GM12892 (cell line): ENCODE measurements around the gene TLE5.

Experiments used
- POLR2A ChIP-seq: IDR thresholded peaks from 2 replicates; pipeline ENCODE4 v1.6.1; 2011; ENCODE audit warnings: low read depth, low read length, control low read depth
- POLR2AphosphoS5 ChIP-seq: IDR thresholded peaks from 2 replicates; pipeline ENCODE4 v1.6.1; 2011; ENCODE audit warnings: low read depth, low read length, control low read depth

DNA sequence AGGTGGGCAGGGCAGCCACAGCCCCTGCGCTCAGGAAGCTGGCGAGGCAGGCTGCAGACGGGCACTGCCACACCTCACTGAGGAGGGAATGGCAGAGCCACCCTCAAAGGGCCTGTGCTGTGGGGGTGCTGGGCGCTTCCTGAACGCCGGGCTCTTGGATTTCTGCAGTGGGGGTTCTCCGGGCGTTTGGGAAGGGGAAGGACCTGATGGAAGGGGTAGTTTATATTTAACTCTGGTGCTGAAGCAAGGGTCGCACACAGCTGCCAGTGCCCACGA is 42.4 kb upstream of the TLE5 start:
- TF ChIP-seq POLR2A: no peak
- TF ChIP-seq POLR2AphosphoS5: no peak
